ENCODE results near the gene KLHL3. TPM values are rescaled to one million over a fixed set of nuclear protein-coding genes. Genes with fewer than 3 reads are reported as not detected.

Gene KLHL3
- polyA plus RNA-seq, 1 experiment: 1.1 TPM

DNA sequence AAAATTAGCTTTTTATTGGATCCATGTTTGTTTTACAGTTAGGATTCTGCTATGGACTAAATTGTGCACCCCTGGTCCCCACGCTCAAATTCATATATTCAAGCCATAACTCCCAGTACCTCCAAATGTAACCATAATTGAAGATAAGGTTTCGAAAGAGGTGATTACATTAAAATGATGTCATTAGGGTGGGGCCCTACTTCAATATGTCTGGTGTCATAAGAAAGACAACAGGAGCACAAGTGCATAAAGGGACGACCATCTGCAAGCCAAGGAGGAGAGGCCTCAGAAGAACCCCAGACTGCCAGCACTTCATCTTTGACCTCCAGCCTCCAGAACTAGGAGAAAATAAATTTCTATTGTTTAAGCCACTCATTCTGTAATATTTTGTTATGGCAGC is 25.7 kb upstream of the KLHL3 start:
- ChIA-PET CTCF (interaction anchor here (1.2 to 2.8 kb wide), 3 partner anchors 17 to 240 kb away, joined by 3 to 11 read pairs (median 4); no protein-coding TSS in a partner anchor), POLR2A (no interaction called here)
- no peak for TF ChIP-seq CTCF (IDR thresholded peaks at IDR 0.05; ENCODE audit: insufficient read depth, low read depth, low read length)
- no peaks in the 10 kb centered on the region for H3K27me3 ChIP-seq (ENCODE audit: control insufficient read depth, insufficient read depth, low read length)
- no peaks in the 10 kb centered on the region for H3K36me3 ChIP-seq (ENCODE audit: control insufficient read depth, insufficient read depth, low read length)
- no peak for DNase-seq (ENCODE audit: low read depth)
- no peak overlapping the region for H3K4me3 ChIP-seq (ENCODE audit: low read depth, low read length)

DNA sequence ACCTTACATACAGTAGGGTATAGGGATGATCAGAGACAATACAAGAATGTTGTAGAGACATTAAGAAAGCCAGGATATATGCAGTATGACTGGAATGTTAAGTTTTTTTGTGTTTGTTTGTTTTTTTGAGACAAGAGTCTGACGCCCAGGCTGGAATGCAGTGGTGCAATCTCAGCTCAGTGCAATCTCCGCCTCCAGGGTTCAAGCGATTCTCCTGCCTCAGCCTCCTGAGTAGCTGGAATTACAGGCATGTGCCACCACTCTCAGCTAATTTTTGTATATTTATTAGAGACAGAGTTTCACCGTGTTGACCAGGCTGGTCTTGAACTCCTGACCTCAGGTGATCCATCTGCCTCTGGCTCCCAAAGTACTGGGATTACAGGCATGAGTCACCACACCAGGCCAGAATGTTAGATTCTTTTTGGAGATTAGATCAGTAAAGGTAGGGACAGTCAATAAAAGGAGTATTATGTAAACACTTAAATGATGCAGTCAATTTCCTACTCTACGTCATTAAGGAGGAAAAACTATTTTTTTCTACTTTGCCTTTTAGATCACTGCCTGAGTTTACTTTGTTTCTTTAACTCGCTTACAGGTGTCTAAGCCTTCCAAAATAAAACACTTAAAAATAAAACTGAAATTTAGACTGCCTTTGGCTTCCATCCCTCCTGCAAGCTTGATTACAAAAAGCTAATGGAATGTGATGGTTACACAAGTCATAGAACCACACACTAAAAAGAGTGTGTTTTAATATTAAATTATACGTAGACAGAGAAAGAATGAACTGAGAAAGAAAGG is 25.0 kb upstream of the KLHL3 start:
- ChIA-PET POLR2A (no interaction called here), CTCF (interaction anchor here (1.2 to 2.8 kb wide), 3 partner anchors 18 to 241 kb away, joined by 3 to 11 read pairs (median 4); no protein-coding TSS in a partner anchor)
- H3K27me3 ChIP-seq (ENCODE audit: control insufficient read depth, insufficient read depth, low read length): no peaks in the 10 kb centered on the region
- no peaks in the 10 kb centered on the region for H3K36me3 ChIP-seq (ENCODE audit: control insufficient read depth, insufficient read depth, low read length)
- no peak overlapping the region for H3K4me3 ChIP-seq (ENCODE audit: low read depth, low read length)
- no peak for DNase-seq (ENCODE audit: low read depth)
- TF ChIP-seq CTCF (IDR thresholded peaks at IDR 0.05; ENCODE audit: insufficient read depth, low read depth, low read length): no peak

DNA sequence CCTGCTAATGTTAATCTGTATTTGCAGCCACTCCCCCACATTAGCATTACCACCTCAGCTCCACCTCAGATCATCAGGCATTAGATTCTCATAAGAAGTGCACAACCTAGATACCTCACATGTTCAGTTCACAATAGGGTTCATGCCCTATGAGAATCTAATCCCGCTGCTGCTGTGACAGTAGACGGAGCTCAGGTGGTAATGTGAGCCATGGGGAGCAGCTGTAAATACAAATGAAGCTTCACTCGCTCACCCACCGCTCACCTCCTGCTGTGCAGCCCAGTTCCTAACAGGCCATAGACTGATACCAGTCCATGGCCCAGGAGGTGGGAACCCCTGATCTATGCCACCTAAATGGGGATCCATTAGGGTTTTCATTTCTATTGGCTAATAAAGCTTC is 24.4 kb upstream of the KLHL3 start:
- Histone ChIP-seq H3K27me3 (ENCODE audit: control insufficient read depth, insufficient read depth, low read length) (no peaks in the 10 kb centered on the region), H3K36me3 (ENCODE audit: control insufficient read depth, insufficient read depth, low read length) (no peaks in the 10 kb centered on the region), H3K4me3 (ENCODE audit: low read depth, low read length) (no peak overlapping the region)
- CTCF ChIA-PET: interaction anchor here (0.6 to 2.8 kb wide), 4 partner anchors 19 to 276 kb away, joined by 3 to 11 read pairs (median 4); no protein-coding TSS in a partner anchor
- POLR2A ChIA-PET: no interaction called here
- no peak for DNase-seq (ENCODE audit: low read depth)
- TF ChIP-seq CTCF (IDR thresholded peaks at IDR 0.05; ENCODE audit: insufficient read depth, low read depth, low read length): no peak

GRCh38 chr5:137758715-137759306 is 22.9 kb upstream of the KLHL3 start:
- CTCF ChIA-PET: no interaction called here
- no peak overlapping the region for H3K4me3 ChIP-seq (ENCODE audit: low read depth, low read length)
- no peak for TF ChIP-seq CTCF (IDR thresholded peaks at IDR 0.05; ENCODE audit: insufficient read depth, low read depth, low read length)
- H3K36me3 ChIP-seq (ENCODE audit: control insufficient read depth, insufficient read depth, low read length): no peaks in the 10 kb centered on the region
- H3K27me3 ChIP-seq (ENCODE audit: control insufficient read depth, insufficient read depth, low read length): no peaks in the 10 kb centered on the region
- POLR2A ChIA-PET: no interaction called here
- DNase-seq (ENCODE audit: low read depth): no peak

GRCh38 chr5:137758121-137758520 is 22.2 kb upstream of the KLHL3 start:
- no peak overlapping the region for H3K4me3 ChIP-seq (ENCODE audit: low read depth, low read length)
- no peak for DNase-seq (ENCODE audit: low read depth)
- CTCF ChIA-PET: no interaction called here
- no peak for TF ChIP-seq CTCF (IDR thresholded peaks at IDR 0.05; ENCODE audit: insufficient read depth, low read depth, low read length)
- no peaks in the 10 kb centered on the region for H3K36me3 ChIP-seq (ENCODE audit: control insufficient read depth, insufficient read depth, low read length)
- no peaks in the 10 kb centered on the region for H3K27me3 ChIP-seq (ENCODE audit: control insufficient read depth, insufficient read depth, low read length)
- POLR2A ChIA-PET: no interaction called here

All from BJ (cell line).